Stimulated activated CD8-positive, alpha-beta memory T cell treated with anti-CD3 and anti-CD28 coated beads, Interleukin-4, amount 100 ng/mL, for 4 hours (primary cell): ENCODE results near the gene ARID1B.

Experiments
- DNase-seq, 2 donors: peaks; one replicate each; pipeline ENCODE4 v3.0.0-alpha.2; 2020; ENCODE audit warnings: low read depth in 2 of 2, low spot score in 1 of 2

Gene ARID1B

DNA sequence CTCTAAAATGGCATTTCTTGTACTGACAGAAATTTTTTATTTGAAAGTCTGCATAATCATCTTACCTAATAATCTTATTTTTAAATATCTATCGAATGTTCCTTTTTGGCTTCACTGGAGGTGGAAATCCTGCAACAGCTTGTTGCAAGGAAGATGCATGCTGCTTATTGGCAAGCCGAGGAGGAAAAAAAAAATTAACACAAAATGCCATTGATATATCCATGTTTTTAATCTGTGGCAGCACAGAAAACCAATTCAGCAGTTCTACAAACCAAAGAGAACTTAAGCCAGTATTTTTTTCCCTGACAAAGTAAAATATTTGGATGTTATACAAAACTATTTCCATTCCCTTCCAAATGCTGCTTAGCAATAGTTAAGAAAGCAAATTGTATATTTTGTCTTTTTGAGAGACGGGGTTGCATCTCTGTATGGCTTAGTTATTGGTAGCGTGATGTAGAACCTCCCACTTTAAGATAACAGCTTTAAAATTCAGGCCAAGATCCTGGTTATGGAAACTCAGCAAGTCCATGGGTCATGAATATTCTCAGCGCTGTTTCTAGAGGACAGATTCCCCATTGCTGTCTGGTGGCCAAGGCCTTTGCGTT, 314.8 kb downstream of the ARID1B start:
- DNase-seq = no peak

DNA sequence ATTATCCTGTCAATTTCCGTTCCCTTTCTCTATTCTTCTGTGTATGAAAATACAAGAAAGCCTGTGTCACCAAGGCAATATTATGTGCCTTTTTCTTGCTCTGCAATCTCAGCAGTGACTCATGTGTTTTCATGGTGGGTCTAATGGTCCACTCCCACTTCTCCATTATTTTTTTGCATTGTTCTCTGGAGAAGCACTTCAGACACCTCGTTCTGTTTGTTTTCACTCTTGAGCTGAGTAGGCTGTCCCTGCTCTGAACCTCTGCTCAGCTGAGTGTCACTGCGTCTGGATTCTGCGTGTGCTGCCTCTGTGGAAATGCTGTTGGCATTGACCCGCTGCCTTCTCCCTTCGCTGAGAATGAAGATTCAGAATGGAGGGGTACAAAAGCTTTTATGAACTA, 315.6 kb downstream of the ARID1B start:
- DNase-seq = no peak

DNA sequence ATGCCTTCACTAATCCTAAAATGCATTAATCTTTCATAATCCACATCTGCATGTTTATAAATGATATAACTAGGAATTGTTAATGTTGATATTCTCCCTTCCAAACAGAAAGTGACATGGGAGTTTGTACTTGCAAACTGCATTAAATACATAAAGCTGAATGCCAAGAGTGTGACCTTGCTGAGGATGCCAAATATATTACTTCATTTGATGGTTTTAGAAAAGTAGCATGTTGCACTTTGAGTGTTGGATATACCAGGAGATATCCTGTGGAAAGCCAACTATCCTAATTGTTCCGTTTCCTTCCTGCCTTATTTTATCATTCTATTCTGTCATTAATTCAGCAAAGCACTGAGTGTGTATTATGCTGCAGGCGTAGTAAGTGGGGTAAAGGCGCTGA, 316.4 kb downstream of the ARID1B start:
- DNase-seq = no peak

GRCh38 chr6:157094038-157094437, 316.9 kb downstream of the ARID1B start:
- DNase-seq = no peak

DNA sequence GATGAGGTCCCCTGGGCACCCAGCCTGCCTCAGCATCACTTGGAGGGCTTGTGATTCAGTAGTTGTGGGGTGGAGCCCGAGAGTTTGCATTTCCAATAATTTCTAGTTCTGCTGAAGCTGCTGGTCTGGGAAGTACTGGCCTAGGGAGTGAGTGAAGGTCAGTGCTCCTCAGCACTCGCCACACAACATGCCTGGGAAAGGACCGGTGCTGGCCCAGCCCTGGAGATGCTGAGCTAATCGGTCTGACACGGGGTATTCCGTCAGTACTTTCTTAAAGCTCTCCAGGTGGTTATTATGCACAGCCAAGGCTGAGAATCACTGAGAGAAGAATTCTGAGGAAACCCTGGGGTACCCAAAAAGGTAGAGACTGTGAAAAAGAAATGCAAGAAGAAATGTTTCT, 317.9 kb downstream of the ARID1B start:
- no peak for DNase-seq

DNA sequence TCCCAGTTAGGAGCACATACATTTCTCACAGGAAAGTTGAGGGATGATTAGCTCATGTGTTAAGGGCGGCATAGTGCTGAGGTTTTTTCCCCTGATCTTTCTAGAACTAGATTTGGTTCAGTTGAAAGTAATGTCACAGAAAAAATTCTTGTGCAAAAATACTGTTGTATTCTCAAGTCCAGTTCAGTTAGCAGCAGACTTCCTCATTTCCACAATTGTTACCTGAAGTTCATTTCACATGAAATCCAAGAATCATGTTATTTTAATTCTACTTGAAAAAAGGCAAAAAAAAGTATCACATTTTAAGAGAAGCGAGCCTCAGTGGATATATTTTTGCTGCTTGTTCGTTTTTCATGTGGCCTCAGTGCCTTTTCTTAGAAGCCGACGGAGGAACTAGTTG, 318.4 kb downstream of the ARID1B start:
- DNase-seq = no peak

GRCh38 chr6:157096105-157096504, 318.9 kb downstream of the ARID1B start:
- DNase-seq = no peak

DNA sequence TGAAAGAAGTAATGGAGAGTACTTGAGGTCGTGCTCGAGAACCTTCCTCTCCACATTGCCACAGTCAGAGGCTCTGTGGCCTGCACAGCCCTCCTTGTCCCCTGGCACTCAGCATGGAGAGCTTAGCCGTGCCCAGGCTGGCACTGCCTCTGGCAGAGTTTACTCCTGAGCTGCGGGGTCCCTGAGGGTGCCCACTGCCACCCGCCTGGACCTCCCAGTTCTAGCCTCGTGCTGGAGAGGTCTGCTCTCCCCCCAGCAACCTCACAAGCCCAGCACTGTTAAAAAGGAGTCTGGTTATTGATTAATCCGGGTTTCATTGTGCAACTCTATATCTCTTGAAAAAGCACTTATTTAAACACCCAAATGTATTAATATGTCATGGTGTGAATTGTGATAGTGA, 319.3 kb downstream of the ARID1B start:
- DNase-seq = no peak

GRCh38 chr6:157097255-157097955, 320.2 kb downstream of the ARID1B start:
- no peak for DNase-seq

DNA sequence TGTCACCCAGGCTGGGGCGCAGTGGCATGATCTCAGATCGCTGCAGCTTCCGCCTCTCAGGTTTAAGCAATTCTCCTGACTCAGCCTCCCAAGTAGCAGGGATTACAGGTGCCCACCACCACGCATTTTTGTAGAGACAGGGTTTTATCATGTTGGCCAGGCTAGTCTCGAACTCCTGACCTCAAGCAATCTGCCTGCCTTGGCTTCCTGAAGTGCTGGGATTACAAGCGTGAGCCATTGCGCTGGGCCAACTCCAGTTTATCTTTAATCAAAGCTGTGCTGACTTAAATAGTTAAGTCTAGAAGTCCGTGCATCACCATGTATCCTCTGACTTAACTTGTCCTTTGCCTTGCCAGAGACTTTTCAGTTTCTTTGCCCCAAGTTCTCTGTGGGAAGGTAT, 321.8 kb downstream of the ARID1B start:
- DNase-seq = no peak

GRCh38 chr6:157099912-157100593, 322.9 kb downstream of the ARID1B start:
- peak; percentile 6 to 22 for DNase-seq

- DNase-seq = no peak
Observed at GRCh38 chr6:157101166-157101565, 324.0 kb downstream of the ARID1B start.

DNA sequence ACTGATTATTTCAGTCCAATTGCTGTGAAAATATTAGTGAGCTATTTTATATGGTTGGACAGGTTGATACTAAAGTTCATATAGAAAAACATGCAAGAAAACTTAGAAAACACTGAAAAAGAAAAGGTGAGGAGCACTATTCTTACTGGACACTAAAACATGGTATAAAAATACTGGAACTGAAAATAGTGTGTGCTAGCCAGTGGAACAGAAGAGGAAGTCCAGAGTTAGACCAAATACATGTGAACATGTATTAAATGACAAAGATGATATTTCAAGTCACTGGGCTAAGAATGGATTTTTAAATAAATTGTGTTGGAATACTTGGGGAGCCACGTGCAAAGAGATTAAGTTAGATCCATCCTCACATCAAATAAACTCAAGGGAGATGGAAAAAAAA, 327.6 kb downstream of the ARID1B start:
- no peak for DNase-seq

DNA sequence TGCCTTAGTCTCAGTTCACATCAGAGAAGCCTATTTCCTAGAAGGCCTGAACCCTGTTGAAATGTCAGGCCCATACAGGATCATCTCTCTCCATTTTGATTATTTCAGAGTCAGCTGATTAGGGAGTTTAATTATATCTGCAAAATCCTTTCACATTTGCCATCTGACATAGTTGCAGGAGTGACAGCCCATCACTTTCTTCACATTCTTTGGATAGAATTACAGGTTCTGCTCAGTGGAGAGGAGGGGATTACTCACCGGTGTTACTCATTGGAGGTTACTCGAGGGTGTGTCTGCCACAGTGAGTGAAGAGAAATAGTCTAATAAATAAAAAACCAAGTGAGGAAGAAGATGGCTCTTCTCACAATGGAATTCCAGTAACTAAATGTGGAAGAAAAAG, 329.3 kb downstream of the ARID1B start:
- DNase-seq = no peak

DNA sequence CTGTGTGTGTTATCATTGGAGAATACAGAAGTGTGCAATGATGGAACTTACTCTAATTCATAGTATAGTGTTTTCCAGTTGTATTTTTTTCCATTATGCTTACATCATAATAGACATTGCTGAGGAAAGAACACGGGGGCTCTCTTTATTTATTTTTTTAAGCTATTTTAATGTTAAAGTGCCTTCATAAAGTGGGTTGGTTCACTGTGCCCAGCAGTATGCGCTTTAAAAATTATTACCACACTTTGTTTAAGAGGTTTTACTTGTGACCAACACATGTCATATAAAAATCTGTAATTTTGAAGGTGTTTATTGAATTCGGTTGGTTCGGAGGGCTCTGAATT, 330.4 kb downstream of the ARID1B start:
- no peak for DNase-seq

- no peak for DNase-seq
Observed at GRCh38 chr6:157107915-157108651, 330.9 kb downstream of the ARID1B start.

GRCh38 chr6:157108923-157109322, 331.7 kb downstream of the ARID1B start:
- DNase-seq = no peak

- no peak for DNase-seq
Observed at GRCh38 chr6:157110607-157111006, 333.4 kb downstream of the ARID1B start.

- no peak for DNase-seq
Observed at GRCh38 chr6:157113389-157113788, 336.2 kb downstream of the ARID1B start.

- no peak for DNase-seq
Observed at GRCh38 chr6:157116426-157116825, 339.2 kb downstream of the ARID1B start.

DNA sequence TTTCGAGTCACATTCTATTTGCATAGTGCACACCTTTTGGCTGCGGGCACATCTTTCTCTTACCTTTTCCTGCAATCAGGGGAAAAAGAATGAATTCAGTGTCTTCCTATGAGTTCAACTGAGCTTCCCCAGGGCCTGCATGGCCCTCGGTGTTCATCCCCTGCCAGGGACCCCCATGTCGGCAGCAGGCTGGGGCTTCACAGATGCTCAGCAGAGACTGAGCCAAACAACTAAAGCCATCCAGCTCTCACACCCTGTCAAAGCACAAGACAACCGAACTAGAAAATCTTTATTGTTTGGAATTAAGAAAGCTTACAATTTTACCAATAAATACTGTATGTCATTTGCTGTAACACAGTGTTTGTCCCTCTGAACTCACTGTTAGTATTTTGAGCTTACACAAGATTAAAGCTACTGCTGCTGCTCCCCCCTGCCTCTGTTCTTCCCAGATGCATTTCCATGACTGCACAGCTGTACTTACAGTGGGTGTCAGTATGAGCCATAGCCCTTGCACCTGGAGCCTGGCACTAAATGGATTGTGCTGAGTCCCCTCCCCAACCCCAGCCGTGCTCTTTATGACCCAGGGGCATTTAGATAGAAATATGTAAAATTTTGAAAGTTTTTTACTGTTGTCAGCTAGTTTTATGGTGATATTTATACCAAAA, 340.4 kb downstream of the ARID1B start:
- no peak for DNase-seq
